ENCODE data around the gene IL33.

- no peak for TF ChIP-seq CTCF (conservative IDR thresholded peaks at IDR 0.05; ENCODE audit: low read depth, low read length)
- TF ChIP-seq EZH2phosphoT487 (IDR thresholded peaks at IDR 0.05; ENCODE audit: borderline replicate concordance, low read length), result no peak
- no peak for TF ChIP-seq EZH2 (IDR thresholded peaks at IDR 0.05; ENCODE audit: low read length, unreplicated experiment)
Observed at GRCh38 chr9:6187272-6187671, 28.3 kb upstream of the IL33 start.
